Skeletal muscle cell (primary cell): ENCODE results near the gene TSC22D3.

Source experiments
- DNase-seq: peaks from one replicate; pipeline ENCODE4 v3.0.0-alpha.2; 2010; ENCODE audit warnings: low read depth
- H3K4me3 ChIP-seq: 2 replicates; pipeline ENCODE4 v1.5.1; 2011; ENCODE audit warnings: low read depth, mild to moderate bottlenecking, control low read depth, low read length, moderate library complexity

TSC22D3 gene

GRCh38 chrX:107716118-107716684, 59.4 kb downstream of the TSC22D3 start:
- no peak for DNase-seq
- peak overlapping the region; percentile 70 for H3K4me3 ChIP-seq

GRCh38 chrX:107715331-107716117, 60.1 kb downstream of the TSC22D3 start:
- peak overlapping the region; percentile 70 for H3K4me3 ChIP-seq
- DNase-seq, result no peak

DNA sequence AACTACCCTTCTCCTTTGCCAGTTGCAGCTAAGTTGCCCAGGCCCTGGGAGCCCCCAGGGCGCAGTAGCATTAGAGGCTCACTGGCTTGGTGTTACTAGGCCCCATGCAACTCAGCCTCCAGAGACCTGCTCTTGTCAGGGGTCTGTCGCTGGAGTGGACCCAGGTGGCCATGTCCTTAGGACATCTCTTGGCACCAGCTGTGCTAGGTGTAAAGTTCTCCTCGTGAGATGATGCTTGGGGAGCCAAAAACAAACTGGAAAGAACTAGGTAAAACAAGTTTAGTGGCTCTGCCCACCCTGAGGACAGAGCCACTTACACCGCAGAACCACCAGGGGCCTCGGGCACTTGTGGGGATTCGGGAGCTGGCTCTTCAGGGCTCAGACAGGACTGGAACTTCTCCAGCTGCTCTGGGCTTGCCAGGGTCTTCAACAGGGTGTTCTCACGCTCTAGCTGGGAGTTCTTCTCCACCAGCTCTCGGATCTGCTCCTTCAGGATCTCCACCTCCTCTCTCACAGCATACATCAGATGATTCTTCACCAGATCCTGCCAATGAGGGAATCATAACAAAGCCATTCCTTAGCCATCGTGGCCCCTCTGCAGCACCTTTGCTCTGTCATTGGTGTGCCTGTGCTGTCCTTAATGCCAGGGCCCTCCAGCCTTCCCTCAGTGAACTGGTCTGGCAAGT, 61.2 kb downstream of the TSC22D3 start:
- H3K4me3 ChIP-seq, result peak overlapping the region; percentile 70
- no peak for DNase-seq

GRCh38 chrX:107713543-107714205, 61.9 kb downstream of the TSC22D3 start:
- peak overlapping the region; percentile 70 for H3K4me3 ChIP-seq
- DNase-seq, result no peak

GRCh38 chrX:107713203-107713542, 62.4 kb downstream of the TSC22D3 start:
- peak overlapping the region; percentile 70 for H3K4me3 ChIP-seq
- no peak for DNase-seq

DNA sequence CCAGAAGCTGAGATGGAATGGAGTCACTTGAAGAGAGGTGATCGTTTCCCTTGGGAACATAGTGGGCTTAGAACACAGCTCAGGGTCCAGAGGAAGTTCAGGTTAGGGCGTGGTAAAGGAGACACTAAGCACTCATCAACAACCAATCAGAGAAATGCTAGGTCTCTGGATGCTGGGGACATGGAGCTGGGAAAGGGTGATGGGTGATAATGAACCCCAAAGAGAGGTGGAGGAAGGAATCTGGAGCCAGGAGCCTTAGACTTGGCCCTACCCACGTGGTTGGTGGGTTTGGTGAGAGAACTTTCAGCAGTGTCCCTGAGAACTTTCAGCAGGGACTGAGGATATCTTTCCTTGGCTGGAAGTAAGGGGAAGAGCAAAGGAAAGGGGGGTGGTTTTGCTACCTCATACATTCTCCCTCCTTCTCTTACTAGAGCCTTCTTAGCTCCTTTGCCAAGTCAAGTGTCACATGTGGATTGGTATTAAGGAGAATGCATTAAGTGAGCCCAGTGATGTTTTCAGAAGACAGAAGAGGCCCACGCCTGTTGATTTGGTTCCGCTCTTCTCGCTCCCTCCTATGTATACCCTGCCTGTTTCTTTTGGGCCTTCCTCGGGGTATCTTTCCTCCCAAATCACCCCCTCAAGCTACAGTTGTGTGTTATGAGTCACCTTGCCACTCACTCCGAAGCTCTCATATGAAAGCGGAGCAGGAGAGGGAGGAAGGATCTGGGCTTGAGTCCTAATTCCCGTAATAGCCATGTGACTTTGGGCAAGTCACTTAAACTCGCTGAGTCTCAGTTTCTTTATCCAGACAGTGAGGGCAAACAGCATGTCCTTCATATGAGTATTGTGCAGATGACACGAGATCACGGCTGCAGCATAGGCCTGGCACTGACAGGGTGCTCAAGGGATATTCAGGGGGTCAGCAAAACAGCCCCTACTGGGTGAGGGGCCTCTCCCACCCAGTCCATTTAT, 63.1 kb downstream of the TSC22D3 start:
- no peak overlapping the region for H3K4me3 ChIP-seq
- DNase-seq, result peak; percentile 45

DNA sequence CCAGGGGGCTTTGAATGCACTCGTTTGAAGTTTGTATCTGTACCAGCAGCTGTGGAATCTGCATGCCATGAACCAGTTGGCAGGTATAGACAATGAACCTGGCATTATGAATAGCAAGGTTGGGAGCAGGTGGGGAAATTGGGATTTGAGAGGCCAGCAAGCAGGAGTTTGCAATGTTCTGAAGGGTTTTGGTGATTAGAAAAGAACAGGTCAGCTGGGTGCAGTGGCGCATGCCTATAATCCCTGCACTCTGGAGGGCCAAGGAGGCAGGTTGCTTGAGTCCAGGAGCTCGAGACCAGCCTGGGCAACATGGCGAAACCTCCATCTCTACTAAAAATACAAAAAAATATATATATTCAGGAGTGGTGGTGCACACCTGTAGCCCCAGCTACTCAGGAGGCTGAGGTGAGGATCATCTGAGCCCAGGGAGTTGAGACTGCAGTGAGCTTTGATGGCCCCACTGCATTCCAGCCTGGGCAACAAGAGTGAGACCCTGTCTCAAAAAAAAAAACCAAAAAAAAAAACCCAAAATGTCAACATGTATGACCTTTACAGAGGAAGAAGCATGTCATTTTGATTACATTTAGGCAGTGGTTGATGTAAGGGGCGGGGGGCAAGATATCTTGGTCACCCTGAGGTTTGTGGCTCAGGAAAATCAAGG, 63.9 kb downstream of the TSC22D3 start:
- DNase-seq, result no peak
- H3K4me3 ChIP-seq, result no peak overlapping the region

DNA sequence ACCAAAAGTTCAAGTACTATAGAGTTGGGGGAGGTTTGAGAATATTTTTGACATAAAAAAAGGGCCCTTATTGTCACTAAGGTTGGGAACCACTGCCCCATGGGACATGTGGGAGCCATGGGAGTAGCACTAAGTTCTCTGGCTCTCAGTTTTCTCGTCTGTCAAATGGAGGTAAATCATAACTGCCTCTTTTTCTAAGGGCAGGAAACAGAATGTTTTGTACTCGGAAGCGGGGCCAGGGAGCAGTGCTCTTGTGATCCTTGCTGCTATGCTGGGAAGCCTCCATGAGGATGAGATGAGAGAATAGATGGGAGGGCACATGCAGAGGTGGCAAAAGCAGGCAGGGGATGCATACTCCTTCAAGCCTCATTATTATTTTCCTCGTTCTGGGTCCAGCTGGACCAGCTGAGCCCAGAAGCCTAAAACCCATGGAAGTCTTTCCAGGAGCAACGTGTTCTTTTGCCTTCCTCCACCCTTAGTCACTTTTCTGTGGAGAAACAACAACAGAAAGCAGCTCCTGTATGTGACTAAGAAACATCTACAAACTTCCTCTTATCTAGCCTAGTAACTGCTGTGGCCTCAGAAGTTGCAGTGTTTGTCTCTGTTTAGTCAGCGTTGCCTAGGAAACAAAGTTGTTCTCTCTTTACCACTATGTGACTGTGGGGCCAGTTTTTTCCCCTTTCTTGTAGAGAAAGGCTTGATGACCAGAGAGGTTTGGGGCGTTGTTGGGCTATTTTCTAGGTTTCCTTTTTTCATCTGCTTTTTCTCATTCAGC, 64.8 kb downstream of the TSC22D3 start:
- DNase-seq, result peak; percentile 90
- no peak overlapping the region for H3K4me3 ChIP-seq

GRCh38 chrX:107709266-107709806, 66.3 kb downstream of the TSC22D3 start:
- no peak overlapping the region for H3K4me3 ChIP-seq
- no peak for DNase-seq

DNA sequence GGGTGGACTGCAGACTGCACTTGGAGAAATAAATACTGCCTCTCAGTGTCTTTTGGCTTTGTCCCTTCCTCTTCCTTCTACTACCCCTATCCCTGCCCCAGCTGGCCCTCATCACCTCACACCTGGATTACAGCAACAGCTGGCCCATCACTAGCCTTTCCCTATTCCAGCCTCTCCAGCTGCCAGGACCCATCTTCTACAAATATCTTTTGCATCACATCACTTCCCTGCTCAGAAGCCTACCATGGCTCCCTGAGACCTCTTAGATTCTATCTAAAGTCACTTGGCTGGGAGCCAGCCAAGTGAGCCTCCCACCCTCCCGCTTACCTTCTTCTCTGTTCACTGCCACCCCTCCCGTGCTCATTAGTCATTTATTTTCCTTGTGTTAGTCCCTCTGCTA, 66.8 kb downstream of the TSC22D3 start:
- DNase-seq, result no peak
- H3K4me3 ChIP-seq, result no peak overlapping the region

DNA sequence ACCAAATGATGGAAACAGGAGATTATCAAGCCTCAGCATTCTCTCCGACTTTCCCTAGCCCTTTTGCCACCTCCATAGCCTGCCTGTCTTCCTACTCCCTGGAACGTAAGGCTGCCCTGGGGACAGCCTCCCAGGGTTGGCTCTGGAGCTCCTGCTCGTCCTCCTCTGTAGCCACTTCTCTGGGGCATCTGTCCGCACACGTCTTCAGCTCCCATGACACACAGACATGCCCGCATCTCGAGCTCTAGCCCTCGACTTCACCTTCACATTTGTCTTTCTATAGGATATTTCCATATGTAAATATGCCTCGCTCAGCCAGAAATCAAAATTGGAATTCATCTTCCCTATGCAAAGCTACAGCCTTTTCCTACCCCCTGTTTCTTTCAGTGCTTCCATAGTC, 67.7 kb downstream of the TSC22D3 start:
- no peak overlapping the region for H3K4me3 ChIP-seq
- no peak for DNase-seq

DNA sequence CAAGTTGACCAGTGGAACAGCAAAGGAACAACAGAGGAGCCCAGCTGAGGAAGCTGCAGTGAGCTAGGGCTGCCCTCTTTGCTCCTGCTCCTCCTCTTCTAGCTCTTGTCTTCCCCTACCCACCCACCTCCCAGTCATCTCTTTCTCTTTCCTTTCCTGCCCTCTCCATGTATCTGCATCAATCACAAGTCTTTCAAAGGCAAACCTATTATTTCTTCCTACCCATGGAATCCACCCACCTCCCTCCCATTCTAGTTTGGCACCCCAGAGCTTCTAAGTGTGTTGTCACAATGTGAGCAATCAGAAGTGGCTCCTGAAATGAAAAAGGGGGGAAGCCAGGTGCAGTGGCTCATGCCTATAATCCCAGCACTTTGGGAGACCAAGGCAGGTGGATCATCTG, 69.3 kb downstream of the TSC22D3 start:
- no peak for DNase-seq

DNA sequence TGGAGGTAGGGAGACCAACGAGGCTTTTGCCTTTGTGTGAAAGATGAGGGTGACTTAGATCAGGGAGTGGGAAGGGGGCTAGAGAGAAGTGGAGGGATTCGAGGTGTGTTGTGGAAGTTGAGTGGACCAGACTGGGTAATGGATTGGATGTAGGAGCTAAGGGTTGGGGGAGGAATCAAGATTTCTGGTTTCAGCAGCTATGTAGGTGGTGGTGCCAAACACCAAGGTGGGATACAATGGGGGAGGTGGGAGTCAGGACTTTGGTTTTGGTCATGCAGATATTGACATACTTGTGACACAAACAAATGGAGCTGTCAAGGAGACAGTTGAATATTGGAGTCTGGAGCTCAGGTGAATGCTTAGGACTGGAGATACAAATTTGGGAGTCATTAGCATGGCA, 71.0 kb downstream of the TSC22D3 start:
- no peak for DNase-seq
- H3K4me3 ChIP-seq, result no peak overlapping the region

More for the DNA sequence above, 69.3 kb downstream of the TSC22D3 start:
- no peak overlapping the region for H3K4me3 ChIP-seq

GRCh38 chrX:107704181-107704580, 71.4 kb downstream of the TSC22D3 start:
- no peak overlapping the region for H3K4me3 ChIP-seq
- no peak for DNase-seq

GRCh38 chrX:107701493-107702121, 74.0 kb downstream of the TSC22D3 start:
- no peak overlapping the region for H3K4me3 ChIP-seq
- no peak for DNase-seq

DNA sequence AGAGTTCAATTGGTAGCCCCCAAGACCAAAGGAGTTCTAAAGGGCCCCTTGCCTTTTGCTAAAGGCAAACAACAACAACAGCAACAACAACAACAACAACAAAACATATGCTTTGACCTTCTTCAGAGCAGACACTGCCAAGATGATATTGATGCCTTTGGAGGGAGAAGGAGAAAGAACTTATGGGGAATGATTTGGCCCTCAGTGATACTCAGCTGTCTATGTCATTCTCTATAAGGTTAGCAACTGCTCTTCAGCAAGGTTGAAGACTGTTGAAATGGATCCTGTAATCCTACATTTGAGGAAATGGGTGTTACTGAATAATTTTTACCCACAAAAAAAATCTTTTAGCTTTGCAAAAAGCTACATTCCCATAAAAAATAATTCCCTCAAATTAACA, 74.8 kb downstream of the TSC22D3 start:
- H3K4me3 ChIP-seq, result no peak overlapping the region
- no peak for DNase-seq

- H3K4me3 ChIP-seq, result no peak overlapping the region
- DNase-seq, result peak; percentile 76
Measured at GRCh38 chrX:107700317-107700774, 75.2 kb downstream of the TSC22D3 start.
